ENCODE measurements around the gene IFIH1.

- no peak for TF ChIP-seq CTCF (IDR thresholded peaks at IDR 0.05)
- TF ChIP-seq POLR2A (IDR thresholded peaks at IDR 0.05) = no peak
Observed at GRCh38 chr2:162312853-162313252, 5.6 kb downstream of the IFIH1 start.
